GM13977 (cell line): Measurements from ENCODE around the gene C1QL2.

ENCODE experiments used
- DNase-seq: peaks from one replicate; pipeline ENCODE4 v3.0.0; 2012; ENCODE audit warnings: low spot score
- CTCF ChIP-seq: IDR thresholded peaks from 2 replicates; pipeline ENCODE4 v1.5.1; 2012; ENCODE audit warnings: mild to moderate bottlenecking, control low read depth; ENCODE audit not compliant: insufficient read depth; ENCODE audit errors: extremely low read depth, missing control alignments
- in situ Hi-C: fragments of 300-500 bp; cut with MboI; formaldehyde crosslinking; loops from one replicate; pipeline ENCODE4 v1.12.0; 2022; ENCODE audit warnings: low sequenced_read_pairs, low pct_unique_long_range_greater_than_20kb, mixed read lengths, inconsistent platforms; ENCODE audit not compliant: unreplicated experiment

The C1QL2 gene

GRCh38 chr2:119175517-119175916 is 17.0 kb upstream of the C1QL2 start:
- TF ChIP-seq CTCF: no peak
- no peak for DNase-seq
- in situ Hi-C loops: no loop called here

DNA sequence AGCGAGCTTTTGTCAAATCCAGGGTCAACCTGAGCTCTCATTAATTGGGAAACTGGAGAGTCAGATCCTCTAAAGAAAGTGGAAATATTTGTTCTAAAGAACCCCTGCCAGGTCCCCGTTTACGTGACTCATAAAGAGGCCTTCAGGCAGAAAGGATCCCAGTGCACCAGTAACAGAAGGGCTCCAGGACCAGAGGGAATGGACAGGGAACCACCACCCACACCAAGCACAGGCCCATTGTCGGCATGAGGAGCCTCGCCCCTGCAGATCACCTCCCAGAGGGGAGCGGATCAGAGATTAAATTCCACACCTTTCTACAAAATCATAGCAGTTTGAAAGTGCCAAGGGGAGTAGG is 16.4 kb upstream of the C1QL2 start:
- DNase-seq: no peak
- TF ChIP-seq CTCF: no peak
- in situ Hi-C loops: no loop called here

GRCh38 chr2:119174216-119174992 is 15.9 kb upstream of the C1QL2 start:
- in situ Hi-C loops: no loop called here
- peak; percentile 71 for DNase-seq

GRCh38 chr2:119173556-119174060 is 15.1 kb upstream of the C1QL2 start:
- in situ Hi-C loops: no loop called here
- TF ChIP-seq CTCF: no peak
- no peak for DNase-seq

More at GRCh38 chr2:119174216-119174992, 15.9 kb upstream of the C1QL2 start:
- TF ChIP-seq CTCF: peak; percentile 88

DNA sequence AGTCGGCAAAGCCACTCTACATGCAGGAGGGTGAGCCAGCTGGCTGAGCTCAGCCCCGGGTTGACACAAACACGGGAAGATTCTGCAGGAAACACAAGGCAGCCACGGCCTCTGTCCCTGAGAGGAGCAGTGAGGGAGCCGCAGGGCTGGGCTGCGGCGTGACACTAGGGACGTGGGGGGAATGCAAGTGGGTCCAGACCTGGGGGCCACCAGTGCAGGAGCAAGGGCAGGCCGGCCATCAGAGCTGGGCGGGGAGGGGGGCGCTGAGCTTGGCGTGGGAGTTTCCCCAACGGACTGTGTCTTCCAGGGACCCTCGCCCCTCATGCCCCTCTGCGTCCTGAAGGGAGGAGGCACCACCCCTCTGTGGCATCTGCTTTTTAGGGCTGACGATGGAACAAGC is 12.0 kb upstream of the C1QL2 start:
- DNase-seq: no peak
- no peak for TF ChIP-seq CTCF
- in situ Hi-C loops: no loop called here

GRCh38 chr2:119169717-119170116 is 11.2 kb upstream of the C1QL2 start:
- DNase-seq: no peak
- in situ Hi-C loops: no loop called here
- no peak for TF ChIP-seq CTCF
